Ishikawa (cell line): ENCODE data around the gene DNLZ.

Source experiments
- RAD21 ChIP-seq: IDR thresholded peaks from 2 replicates; pipeline ENCODE4 v1.6.1; 2012; ENCODE audit warnings: low read depth
- USF1 ChIP-seq: IDR thresholded peaks from 2 replicates; pipeline ENCODE4 v1.6.1; 2012

GRCh38 chr9:136318111-136318775, 45.3 kb downstream of the DNLZ start:
- no peak for TF ChIP-seq USF1
- TF ChIP-seq RAD21 = no peak
